HL-60 (cell line): ENCODE results near the gene IL1RAPL1.

ENCODE experiments used
- CTCF ChIP-seq: IDR thresholded peaks from one replicate; pipeline ENCODE4 v1.5.1; 2011; ENCODE audit warnings: low read length, control low read depth, inconsistent platforms; ENCODE audit not compliant: insufficient read depth
- POLR2AphosphoS5 ChIP-seq: IDR thresholded peaks from 2 replicates; pipeline ENCODE4 v1.6.1; 2012; ENCODE audit warnings: low read depth
- REST ChIP-seq: IDR thresholded peaks from 2 replicates; pipeline ENCODE4 v1.6.1; 2012; ENCODE audit warnings: low read depth; ENCODE audit not compliant: insufficient replicate concordance

GRCh38 chrX:29922607-29923006, 1335.4 kb downstream of the IL1RAPL1 start:
- TF ChIP-seq CTCF (no peak), POLR2AphosphoS5 (no peak), REST (no peak)
